Measurements from ENCODE around the gene SERPINE3.

GRCh38 chr13:51324714-51325420, 14.6 kb upstream of the SERPINE3 start:
- TF ChIP-seq, protein P1, sequence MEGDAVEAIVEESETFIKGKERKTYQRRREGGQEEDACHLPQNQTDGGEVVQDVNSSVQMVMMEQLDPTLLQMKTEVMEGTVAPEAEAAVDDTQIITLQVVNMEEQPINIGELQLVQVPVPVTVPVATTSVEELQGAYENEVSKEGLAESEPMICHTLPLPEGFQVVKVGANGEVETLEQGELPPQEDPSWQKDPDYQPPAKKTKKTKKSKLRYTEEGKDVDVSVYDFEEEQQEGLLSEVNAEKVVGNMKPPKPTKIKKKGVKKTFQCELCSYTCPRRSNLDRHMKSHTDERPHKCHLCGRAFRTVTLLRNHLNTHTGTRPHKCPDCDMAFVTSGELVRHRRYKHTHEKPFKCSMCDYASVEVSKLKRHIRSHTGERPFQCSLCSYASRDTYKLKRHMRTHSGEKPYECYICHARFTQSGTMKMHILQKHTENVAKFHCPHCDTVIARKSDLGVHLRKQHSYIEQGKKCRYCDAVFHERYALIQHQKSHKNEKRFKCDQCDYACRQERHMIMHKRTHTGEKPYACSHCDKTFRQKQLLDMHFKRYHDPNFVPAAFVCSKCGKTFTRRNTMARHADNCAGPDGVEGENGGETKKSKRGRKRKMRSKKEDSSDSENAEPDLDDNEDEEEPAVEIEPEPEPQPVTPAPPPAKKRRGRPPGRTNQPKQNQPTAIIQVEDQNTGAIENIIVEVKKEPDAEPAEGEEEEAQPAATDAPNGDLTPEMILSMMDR (IDR thresholded peaks at IDR 0.05) = no peak
- TF ChIP-seq POLR2AphosphoS5 (IDR thresholded peaks at IDR 0.05) (no peak), POLR2A (IDR thresholded peaks at IDR 0.05) (no peak), EP300 (IDR thresholded peaks at IDR 0.05) (no peak)
